Glutamatergic neuron (in vitro differentiated cells): ENCODE results near the gene DMRT2. TPM values are rescaled to one million over a fixed set of nuclear protein-coding genes. Genes with fewer than 3 reads are reported as not detected.
A peak's percentile ranks its signal among the peaks of the same experiment; 100 is the strongest.

ENCODE experiments used
- DNase-seq: peaks from one replicate; pipeline ENCODE4 v3.0.0; 2022
- H3K27ac Mint-ChIP-seq: one replicate; pipeline ENCODE4 v1.8.0; 2020; ENCODE audit warnings: mild to moderate bottlenecking, mixed read lengths, inconsistent platforms; ENCODE audit not compliant: unreplicated experiment
- H3K27me3 Mint-ChIP-seq: one replicate; pipeline ENCODE4 v1.8.0; 2020; ENCODE audit warnings: mild to moderate bottlenecking, moderate library complexity, mixed read lengths, inconsistent platforms; ENCODE audit not compliant: unreplicated experiment
- H3K36me3 Mint-ChIP-seq: one replicate; pipeline ENCODE4 v1.8.0; 2020; ENCODE audit warnings: mild to moderate bottlenecking, mixed read lengths, inconsistent platforms; ENCODE audit not compliant: unreplicated experiment
- H3K4me1 Mint-ChIP-seq: one replicate; pipeline ENCODE4 v1.8.0; 2020; ENCODE audit warnings: mild to moderate bottlenecking, low read depth, mixed read lengths, inconsistent platforms; ENCODE audit not compliant: unreplicated experiment
- H3K4me3 Mint-ChIP-seq: one replicate; pipeline ENCODE4 v1.8.0; 2020; ENCODE audit warnings: mild to moderate bottlenecking, mixed read lengths, inconsistent platforms; ENCODE audit not compliant: unreplicated experiment
- H3K9me3 Mint-ChIP-seq: one replicate; pipeline ENCODE4 v1.8.0; 2020; ENCODE audit warnings: mild to moderate bottlenecking, moderate library complexity, mixed read lengths, inconsistent platforms; ENCODE audit not compliant: unreplicated experiment
- CTCF ChIP-seq: fragments of 200-600 bp; sonication (generic); IDR thresholded peaks from one replicate; pipeline ENCODE4 v1.5.0; 2021; ENCODE audit not compliant: partially characterized antibody, unreplicated experiment
- total RNA-seq: library from RNA; stranded (reverse); fragmentation: NEBNext Ultra II Directional; extraction: Animal tissue kit (Norgen Biotek cat#: 25700); gene quantifications from one replicate; pipeline ENCODE4 v1.2.1, GENCODE V29; 2021; ENCODE audit not compliant: unreplicated experiment

Gene DMRT2
- total RNA-seq, 1 donor from 2014 or later, result 0.56 TPM

DNA sequence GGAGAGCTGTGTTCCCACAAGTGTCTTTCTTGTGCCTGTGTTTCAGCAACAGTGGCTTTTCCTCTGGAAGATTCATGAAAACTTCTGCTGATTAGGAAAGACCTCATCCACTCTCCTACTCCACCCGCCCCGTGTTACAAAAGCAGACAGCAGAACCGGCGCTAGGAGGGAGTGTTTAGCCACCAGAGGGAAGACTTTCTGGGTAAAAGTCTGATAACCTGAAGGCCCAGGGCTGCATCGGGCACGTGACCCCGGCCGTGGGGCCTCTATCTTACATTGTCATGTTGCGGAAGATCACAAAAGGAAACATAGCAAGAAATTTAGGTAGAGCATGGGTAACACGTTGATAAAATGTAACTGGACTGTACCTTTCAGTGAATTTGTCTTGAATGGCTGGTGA, 32.0 kb upstream of the DMRT2 start:
- TF ChIP-seq CTCF, result peak; percentile 38
- no peak overlapping the region for H3K4me3 Mint-ChIP-seq
- H3K9me3 Mint-ChIP-seq, result no peaks in the 10 kb centered on the region
- peak; percentile 68 for DNase-seq
- no peaks in the 10 kb centered on the region for H3K36me3 Mint-ChIP-seq
- H3K27ac Mint-ChIP-seq, result no peak overlapping the region
- H3K4me1 Mint-ChIP-seq, result no peaks in the 10 kb centered on the region
- peaks cover 2% of the 10 kb centered on the region for H3K27me3 Mint-ChIP-seq

GRCh38 chr9:1024112-1024511, 26.0 kb upstream of the DMRT2 start:
- Mint-ChIP-seq H3K4me1 (peaks cover 3% of the 10 kb centered on the region), H3K36me3 (no peaks in the 10 kb centered on the region), H3K9me3 (no peaks in the 10 kb centered on the region), H3K27me3 (peaks cover 2% of the 10 kb centered on the region), H3K27ac (no peak overlapping the region), H3K4me3 (no peak overlapping the region)
- TF ChIP-seq CTCF, result no peak
- DNase-seq, result no peak

GRCh38 chr9:1025131-1025530, 25.0 kb upstream of the DMRT2 start:
- Mint-ChIP-seq H3K4me1 (peaks cover 5% of the 10 kb centered on the region), H3K4me3 (no peak overlapping the region), H3K27me3 (peaks cover 2% of the 10 kb centered on the region), H3K27ac (no peak overlapping the region), H3K36me3 (no peaks in the 10 kb centered on the region), H3K9me3 (no peaks in the 10 kb centered on the region)
- no peak for TF ChIP-seq CTCF
- DNase-seq, result no peak

GRCh38 chr9:1026219-1026618, 23.9 kb upstream of the DMRT2 start:
- H3K4me1 Mint-ChIP-seq, result peaks cover 5% of the 10 kb centered on the region
- no peak overlapping the region for H3K27ac Mint-ChIP-seq
- no peaks in the 10 kb centered on the region for H3K9me3 Mint-ChIP-seq
- DNase-seq, result no peak
- no peaks in the 10 kb centered on the region for H3K36me3 Mint-ChIP-seq
- H3K4me3 Mint-ChIP-seq, result no peak overlapping the region
- peaks cover under 1% of the 10 kb centered on the region for H3K27me3 Mint-ChIP-seq
- no peak for TF ChIP-seq CTCF

- Mint-ChIP-seq H3K27me3 (peaks cover 4% of the 10 kb centered on the region), H3K4me1 (peaks cover 9% of the 10 kb centered on the region), H3K9me3 (no peaks in the 10 kb centered on the region), H3K36me3 (no peaks in the 10 kb centered on the region), H3K27ac (no peak overlapping the region), H3K4me3 (no peak overlapping the region)
- no peak for TF ChIP-seq CTCF
- no peak for DNase-seq
These were observed 21.5 kb upstream of the DMRT2 start for GRCh38 chr9:1028501-1029190.
